RPMI7951 (cell line): ENCODE measurements around the gene IRS1. TPM values are rescaled to one million over a fixed set of nuclear protein-coding genes. Genes with fewer than 3 reads are reported as not detected.

Experiments used
- DNase-seq: peaks from one replicate; pipeline ENCODE4 v3.0.0-alpha.2; 2012; ENCODE audit warnings: low read depth
- total RNA-seq: library from RNA; depleted of rRNA; stranded (reverse); fragments of >200 nt; shearing (Covaris generic); gene quantifications from 2 replicates; pipeline ENCODE4 v1.2.3, GENCODE V29; 2014

The IRS1 gene
- total RNA-seq, 1 experiment from 2014 or later = 14.2 TPM

- DNase-seq = peak; percentile 74
These were observed 43.5 kb downstream of the IRS1 start for GRCh38 chr2:226756131-226756530.

GRCh38 chr2:226755631-226756030 is 44.0 kb downstream of the IRS1 start:
- DNase-seq = no peak

- no peak for DNase-seq
These were observed 44.6 kb downstream of the IRS1 start for GRCh38 chr2:226754821-226755604.

GRCh38 chr2:226752887-226753286 is 46.7 kb downstream of the IRS1 start:
- no peak for DNase-seq

GRCh38 chr2:226747288-226747687 is 52.3 kb downstream of the IRS1 start:
- DNase-seq = no peak

GRCh38 chr2:226746196-226746800 is 53.3 kb downstream of the IRS1 start:
- DNase-seq = no peak

GRCh38 chr2:226743915-226744314 is 55.7 kb downstream of the IRS1 start:
- DNase-seq = no peak

GRCh38 chr2:226742347-226742746 is 57.3 kb downstream of the IRS1 start:
- peak; percentile 55 for DNase-seq

GRCh38 chr2:226740039-226740648 is 59.5 kb downstream of the IRS1 start:
- DNase-seq = no peak

- DNase-seq = no peak
These were observed 60.0 kb downstream of the IRS1 start for GRCh38 chr2:226739545-226740030.

- no peak for DNase-seq
These were observed 60.6 kb downstream of the IRS1 start for GRCh38 chr2:226738821-226739544.

- DNase-seq = no peak
These were observed 61.3 kb downstream of the IRS1 start for GRCh38 chr2:226738191-226738820.

- no peak for DNase-seq
These were observed 63.2 kb downstream of the IRS1 start for GRCh38 chr2:226736382-226736781.

GRCh38 chr2:226733927-226734564 is 65.6 kb downstream of the IRS1 start:
- DNase-seq = no peak

GRCh38 chr2:226733189-226733858 is 66.3 kb downstream of the IRS1 start:
- peak; percentile 42 for DNase-seq

- DNase-seq = no peak
These were observed 67.0 kb downstream of the IRS1 start for GRCh38 chr2:226732478-226733188.

GRCh38 chr2:226730481-226730880 is 69.1 kb downstream of the IRS1 start:
- peak; percentile 45 for DNase-seq

GRCh38 chr2:226728996-226729395 is 70.6 kb downstream of the IRS1 start:
- peak; percentile 29 for DNase-seq

- no peak for DNase-seq
These were observed 72.4 kb downstream of the IRS1 start for GRCh38 chr2:226727251-226727650.

GRCh38 chr2:226726546-226726945 is 73.1 kb downstream of the IRS1 start:
- DNase-seq = no peak
